MM.1S (cell line): Measurements from ENCODE around the gene MIS12.

Source experiments
- DNase-seq: peaks from one replicate; pipeline ENCODE4 v3.0.0-alpha.2; 2015
- H2AFZ ChIP-seq: fragments of 300-600 bp; sonication (generic); 2 replicates; pipeline ENCODE4 v1.6.0; 2016; ENCODE audit warnings: antibody characterized with exemption, low read length
- H3F3A ChIP-seq: fragments of 300-600 bp; sonication (generic); 2 replicates; pipeline ENCODE4 v1.6.1; 2016; ENCODE audit warnings: mild to moderate bottlenecking, antibody characterized with exemption, low read length, moderate library complexity, mixed read lengths; ENCODE audit not compliant: insufficient read depth
- H3K27ac ChIP-seq: fragments of 300-600 bp; sonication (generic); 2 replicates; pipeline ENCODE4 v1.5.1; 2016; ENCODE audit warnings: mild to moderate bottlenecking, low read length
- H3K27me3 ChIP-seq: fragments of 300-600 bp; sonication (generic); replicated peaks from 2 replicates; pipeline ENCODE4 v1.6.0; 2016; ENCODE audit warnings: low read length; ENCODE audit not compliant: insufficient read depth
- H3K36me3 ChIP-seq: fragments of 300-600 bp; sonication (generic); replicated peaks from 2 replicates; pipeline ENCODE4 v1.6.1; 2016; ENCODE audit warnings: mild to moderate bottlenecking, low read length, mixed read lengths; ENCODE audit not compliant: insufficient read depth
- H3K4me1 ChIP-seq: fragments of 300-600 bp; sonication (generic); 2 replicates; pipeline ENCODE4 v1.6.1; 2016; ENCODE audit warnings: low read length, mixed read lengths
- H3K4me2 ChIP-seq: fragments of 300-600 bp; sonication (generic); 2 replicates; pipeline ENCODE4 v1.6.0; 2016; ENCODE audit warnings: low read depth, low read length
- H3K4me3 ChIP-seq: fragments of 300-600 bp; sonication (generic); 2 replicates; pipeline ENCODE4 v1.5.1; 2016; ENCODE audit warnings: low read length, mixed read lengths
- H3K79me2 ChIP-seq: fragments of 300-600 bp; sonication (generic); 2 replicates; pipeline ENCODE4 v1.6.1; 2016; ENCODE audit warnings: mixed run types, low read length, mixed read lengths
- H3K9ac ChIP-seq: fragments of 300-600 bp; sonication (generic); 2 replicates; pipeline ENCODE4 v1.6.1; 2016; ENCODE audit warnings: low read length, mixed read lengths
- H3K9me2 ChIP-seq: fragments of 300-600 bp; sonication (generic); replicated peaks from 2 replicates; pipeline ENCODE4 v1.6.1; 2016; ENCODE audit warnings: mild to moderate bottlenecking, low read length, mixed read lengths; ENCODE audit not compliant: insufficient read depth
- H3K9me3 ChIP-seq: fragments of 300-600 bp; sonication (generic); replicated peaks from 2 replicates; pipeline ENCODE4 v1.6.1; 2016; ENCODE audit warnings: mild to moderate bottlenecking, low read length, mixed read lengths; ENCODE audit not compliant: insufficient read depth
- H4K20me1 ChIP-seq: fragments of 300-600 bp; sonication (generic); 2 replicates; pipeline ENCODE4 v1.6.1; 2016; ENCODE audit warnings: mild to moderate bottlenecking, low read length, moderate library complexity, mixed read lengths; ENCODE audit not compliant: insufficient read depth
- EZH2 ChIP-seq: fragments of 300-600 bp; sonication (generic); optimal IDR thresholded peaks from 2 replicates; pipeline ENCODE3; 2017; ENCODE audit warnings: low read depth, mild to moderate bottlenecking, antibody characterized with exemption, low read length, mixed read lengths
- EZH2phosphoT487 ChIP-seq: fragments of 300-600 bp; sonication (generic); IDR thresholded peaks from 2 replicates; pipeline ENCODE4 v1.6.1; 2018; ENCODE audit warnings: antibody characterized with exemption, low read length
- TF ChIP-seq, protein P1 (sequence below): fragments of 300-600 bp; sonication (generic); IDR thresholded peaks from 2 replicates; pipeline ENCODE4 v1.5.1; 2016; ENCODE audit warnings: antibody characterized with exemption, low read length, mixed read lengths

MIS12 gene

DNA sequence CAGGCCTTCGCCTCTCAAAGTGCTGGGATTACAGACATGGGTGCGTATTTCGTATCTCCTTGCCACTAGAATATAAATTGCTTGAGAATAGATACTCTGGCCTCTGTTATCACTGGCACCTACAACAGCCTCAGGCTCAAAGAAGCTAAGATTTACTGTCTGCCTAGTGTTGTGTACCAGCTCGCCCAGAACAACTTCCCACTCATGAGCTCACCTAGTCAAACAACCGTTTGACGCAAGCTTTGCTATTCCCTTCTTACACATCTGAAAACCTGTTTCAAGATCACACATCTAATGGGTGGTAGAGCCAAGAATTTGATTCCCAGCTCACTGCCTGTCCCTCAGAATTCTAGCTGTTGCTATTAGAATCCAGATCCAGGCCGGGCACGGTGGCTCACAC lies 24.4 kb downstream of the MIS12 start:
- Histone ChIP-seq H3K27me3 (no peaks in the 10 kb centered on the region), H3K9me2 (no peaks in the 10 kb centered on the region), H3K79me2 (no peaks in the 10 kb centered on the region), H3K4me2 (no peak overlapping the region), H3K9me3 (no peaks in the 10 kb centered on the region), H2AFZ (no peak overlapping the region), H3F3A (no peaks in the 10 kb centered on the region), H4K20me1 (no peaks in the 10 kb centered on the region), H3K9ac (no peak overlapping the region), H3K4me3 (no peak overlapping the region), H3K36me3 (no peaks in the 10 kb centered on the region), H3K27ac (no peak overlapping the region), H3K4me1 (no peaks in the 10 kb centered on the region)
- TF ChIP-seq, protein P1, sequence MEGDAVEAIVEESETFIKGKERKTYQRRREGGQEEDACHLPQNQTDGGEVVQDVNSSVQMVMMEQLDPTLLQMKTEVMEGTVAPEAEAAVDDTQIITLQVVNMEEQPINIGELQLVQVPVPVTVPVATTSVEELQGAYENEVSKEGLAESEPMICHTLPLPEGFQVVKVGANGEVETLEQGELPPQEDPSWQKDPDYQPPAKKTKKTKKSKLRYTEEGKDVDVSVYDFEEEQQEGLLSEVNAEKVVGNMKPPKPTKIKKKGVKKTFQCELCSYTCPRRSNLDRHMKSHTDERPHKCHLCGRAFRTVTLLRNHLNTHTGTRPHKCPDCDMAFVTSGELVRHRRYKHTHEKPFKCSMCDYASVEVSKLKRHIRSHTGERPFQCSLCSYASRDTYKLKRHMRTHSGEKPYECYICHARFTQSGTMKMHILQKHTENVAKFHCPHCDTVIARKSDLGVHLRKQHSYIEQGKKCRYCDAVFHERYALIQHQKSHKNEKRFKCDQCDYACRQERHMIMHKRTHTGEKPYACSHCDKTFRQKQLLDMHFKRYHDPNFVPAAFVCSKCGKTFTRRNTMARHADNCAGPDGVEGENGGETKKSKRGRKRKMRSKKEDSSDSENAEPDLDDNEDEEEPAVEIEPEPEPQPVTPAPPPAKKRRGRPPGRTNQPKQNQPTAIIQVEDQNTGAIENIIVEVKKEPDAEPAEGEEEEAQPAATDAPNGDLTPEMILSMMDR = no peak
- TF ChIP-seq EZH2phosphoT487 (no peak), EZH2 (no peak)
- DNase-seq = no peak

DNA sequence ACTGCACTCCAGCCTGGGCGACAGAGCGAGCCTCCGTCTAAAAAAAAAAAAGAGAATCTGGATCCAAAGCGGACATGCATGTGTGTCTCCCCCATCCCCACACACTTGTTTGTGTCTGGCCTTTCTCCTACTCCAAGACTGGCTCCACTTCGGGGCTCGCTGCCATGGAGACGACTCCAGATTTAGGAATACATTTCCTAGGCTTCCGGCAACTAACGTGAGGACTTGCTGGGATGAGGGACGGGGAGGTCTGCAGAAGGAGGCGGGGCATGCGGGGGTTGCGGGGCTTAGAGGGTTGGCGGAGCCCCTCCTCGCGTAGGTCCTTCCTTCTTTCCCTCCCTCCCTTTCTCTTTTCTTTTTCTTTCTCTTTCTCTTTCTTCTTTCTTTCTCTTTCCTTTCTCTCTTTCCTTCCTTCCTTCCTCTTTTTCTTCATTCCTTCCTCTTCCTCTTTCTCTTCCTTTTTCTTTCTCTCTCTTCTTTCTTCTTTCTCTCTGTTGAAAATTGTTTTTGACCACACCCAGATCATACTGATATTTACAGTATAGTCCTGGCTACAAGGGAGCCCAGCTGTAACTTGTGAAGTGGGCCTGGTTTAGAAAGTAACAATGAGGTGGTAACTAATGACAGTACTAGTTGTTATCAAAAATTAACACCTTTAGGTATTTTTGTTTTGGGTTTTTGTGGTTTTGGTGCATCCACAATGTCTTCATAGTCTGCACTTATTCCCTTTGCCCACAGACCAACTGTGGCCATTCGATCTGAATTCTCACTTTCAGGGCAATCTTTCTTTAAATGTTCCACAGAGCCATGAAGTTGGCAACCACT lies 25.2 kb downstream of the MIS12 start:
- H3K27ac ChIP-seq = no peak overlapping the region
- H3K4me3 ChIP-seq = no peak overlapping the region
- H3F3A ChIP-seq = no peaks in the 10 kb centered on the region
- no peak overlapping the region for H3K4me2 ChIP-seq
- H3K79me2 ChIP-seq = no peaks in the 10 kb centered on the region
- TF ChIP-seq EZH2phosphoT487 = no peak
- TF ChIP-seq, protein P1 = no peak
- no peak for TF ChIP-seq EZH2
- no peaks in the 10 kb centered on the region for H4K20me1 ChIP-seq
- no peaks in the 10 kb centered on the region for H3K9me2 ChIP-seq
- H3K9me3 ChIP-seq = no peaks in the 10 kb centered on the region
- no peaks in the 10 kb centered on the region for H3K36me3 ChIP-seq
- DNase-seq = no peak
- no peaks in the 10 kb centered on the region for H3K27me3 ChIP-seq
- H2AFZ ChIP-seq = no peak overlapping the region
- no peaks in the 10 kb centered on the region for H3K4me1 ChIP-seq
- H3K9ac ChIP-seq = no peak overlapping the region

DNA sequence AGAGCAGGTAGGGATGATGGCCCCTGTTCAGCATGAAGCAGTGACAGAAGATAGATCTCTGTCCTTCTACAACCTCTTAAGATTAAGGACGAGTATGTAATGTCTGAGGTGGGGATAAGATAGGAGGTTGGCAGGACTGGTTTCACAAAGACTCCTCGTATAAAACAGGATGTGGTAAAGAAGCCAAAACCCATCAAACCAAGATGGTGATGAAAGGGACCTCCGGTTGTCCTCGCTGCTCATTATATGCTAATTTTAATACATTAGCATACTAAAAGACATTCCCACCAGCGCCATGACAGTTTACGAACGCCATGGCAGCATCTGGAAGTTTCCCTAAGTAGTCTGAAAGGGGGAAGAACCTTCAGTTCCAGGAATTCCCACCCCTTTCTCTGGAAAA lies 27.3 kb downstream of the MIS12 start:
- Histone ChIP-seq H3K9ac (no peak overlapping the region), H4K20me1 (no peaks in the 10 kb centered on the region), H3K36me3 (no peaks in the 10 kb centered on the region), H3K9me2 (no peaks in the 10 kb centered on the region), H2AFZ (no peak overlapping the region), H3K27ac (no peak overlapping the region), H3K4me1 (no peaks in the 10 kb centered on the region), H3K4me3 (no peak overlapping the region), H3K4me2 (no peak overlapping the region), H3K79me2 (no peaks in the 10 kb centered on the region), H3F3A (no peaks in the 10 kb centered on the region), H3K9me3 (no peaks in the 10 kb centered on the region), H3K27me3 (no peaks in the 10 kb centered on the region)
- TF ChIP-seq EZH2 = no peak
- TF ChIP-seq, protein P1 = no peak
- no peak for TF ChIP-seq EZH2phosphoT487
- no peak for DNase-seq
